ENCODE measurements around the gene GHR.

GHR gene

GRCh38 chr5:42760426-42760825, 337.2 kb downstream of the GHR start:
- H3K36me3 ChIP-seq (ENCODE audit: control insufficient read depth in 5 of 5, insufficient read depth in 5 of 5, low read length in 5 of 5), result no peaks in the 10 kb centered on the region
- no peak overlapping the region for H3K27ac ChIP-seq (ENCODE audit: low read depth, low read length)
- H3K4me3 ChIP-seq (ENCODE audit: low read depth in 1 of 5, low read length in 5 of 5), result no peak overlapping the region
- no peak overlapping the region for H3K9ac ChIP-seq (ENCODE audit: low read length in 5 of 5)
- no peaks in the 10 kb centered on the region for H3K9me3 ChIP-seq (ENCODE audit: control insufficient read depth in 5 of 5, low read length in 5 of 5)
- no peaks in the 10 kb centered on the region for H3K27me3 ChIP-seq (ENCODE audit: control insufficient read depth in 5 of 5, insufficient read depth in 4 of 5, low read length in 5 of 5)
- peaks cover 0 to 12% (median 7%) of the 10 kb centered on the region in 5 donors for H3K4me1 ChIP-seq (ENCODE audit: control insufficient read depth in 5 of 5, insufficient read depth in 5 of 5, low read length in 5 of 5)

GRCh38 chr5:42761791-42762190, 338.6 kb downstream of the GHR start:
- peaks cover 0 to 9% (median 7%) of the 10 kb centered on the region in 5 donors for H3K4me1 ChIP-seq (ENCODE audit: control insufficient read depth in 5 of 5, insufficient read depth in 5 of 5, low read length in 5 of 5)
- no peaks in the 10 kb centered on the region for H3K36me3 ChIP-seq (ENCODE audit: control insufficient read depth in 5 of 5, insufficient read depth in 5 of 5, low read length in 5 of 5)
- H3K27me3 ChIP-seq (ENCODE audit: control insufficient read depth in 5 of 5, insufficient read depth in 4 of 5, low read length in 5 of 5), result no peaks in the 10 kb centered on the region
- H3K9me3 ChIP-seq (ENCODE audit: control insufficient read depth in 5 of 5, low read length in 5 of 5), result no peaks in the 10 kb centered on the region
- no peak overlapping the region for H3K9ac ChIP-seq (ENCODE audit: low read length in 5 of 5)
- no peak overlapping the region for H3K4me3 ChIP-seq (ENCODE audit: low read depth in 1 of 5, low read length in 5 of 5)
- no peak overlapping the region for H3K27ac ChIP-seq (ENCODE audit: low read depth, low read length)

GRCh38 chr5:42767491-42768105, 344.4 kb downstream of the GHR start:
- H3K27ac ChIP-seq (ENCODE audit: low read depth, low read length), result no peak overlapping the region
- H3K36me3 ChIP-seq (ENCODE audit: control insufficient read depth in 5 of 5, insufficient read depth in 5 of 5, low read length in 5 of 5), result no peaks in the 10 kb centered on the region
- H3K4me1 ChIP-seq (ENCODE audit: control insufficient read depth in 5 of 5, insufficient read depth in 5 of 5, low read length in 5 of 5), result peaks cover 0 to 7% (median 4%) of the 10 kb centered on the region in 5 donors
- H3K9ac ChIP-seq (ENCODE audit: low read length in 5 of 5), result no peak overlapping the region
- no peak overlapping the region for H3K4me3 ChIP-seq (ENCODE audit: low read depth in 1 of 5, low read length in 5 of 5)
- H3K9me3 ChIP-seq (ENCODE audit: control insufficient read depth in 5 of 5, low read length in 5 of 5), result no peaks in the 10 kb centered on the region
- H3K27me3 ChIP-seq (ENCODE audit: control insufficient read depth in 5 of 5, insufficient read depth in 4 of 5, low read length in 5 of 5), result no peaks in the 10 kb centered on the region

- H3K27me3 ChIP-seq (ENCODE audit: control insufficient read depth in 5 of 5, insufficient read depth in 4 of 5, low read length in 5 of 5), result no peaks in the 10 kb centered on the region
- no peak overlapping the region for H3K4me3 ChIP-seq (ENCODE audit: low read depth in 1 of 5, low read length in 5 of 5)
Measured at GRCh38 chr5:42768106-42768504, 344.9 kb downstream of the GHR start.

GRCh38 chr5:42770003-42770402, 346.8 kb downstream of the GHR start:
- Histone ChIP-seq H3K27ac (ENCODE audit: low read depth, low read length) (no peak overlapping the region), H3K9ac (ENCODE audit: low read length in 5 of 5) (no peak overlapping the region), H3K27me3 (ENCODE audit: control insufficient read depth in 5 of 5, insufficient read depth in 4 of 5, low read length in 5 of 5) (no peaks in the 10 kb centered on the region), H3K36me3 (ENCODE audit: control insufficient read depth in 5 of 5, insufficient read depth in 5 of 5, low read length in 5 of 5) (no peaks in the 10 kb centered on the region), H3K9me3 (ENCODE audit: control insufficient read depth in 5 of 5, low read length in 5 of 5) (no peaks in the 10 kb centered on the region), H3K4me1 (ENCODE audit: control insufficient read depth in 5 of 5, insufficient read depth in 5 of 5, low read length in 5 of 5) (peaks cover 0 to 11% (median 7%) of the 10 kb centered on the region in 5 donors), H3K4me3 (ENCODE audit: low read depth in 1 of 5, low read length in 5 of 5) (no peak overlapping the region)

More at GRCh38 chr5:42768106-42768504, 344.9 kb downstream of the GHR start:
- Histone ChIP-seq H3K36me3 (ENCODE audit: control insufficient read depth in 5 of 5, insufficient read depth in 5 of 5, low read length in 5 of 5) (no peaks in the 10 kb centered on the region), H3K27ac (ENCODE audit: low read depth, low read length) (no peak overlapping the region), H3K9me3 (ENCODE audit: control insufficient read depth in 5 of 5, low read length in 5 of 5) (no peaks in the 10 kb centered on the region), H3K4me1 (ENCODE audit: control insufficient read depth in 5 of 5, insufficient read depth in 5 of 5, low read length in 5 of 5) (peaks cover 0 to 11% (median 7%) of the 10 kb centered on the region in 5 donors), H3K9ac (ENCODE audit: low read length in 5 of 5) (no peak overlapping the region)
